Lower lobe of right lung (tissue), 2 donors: Measurements from ENCODE around the gene SLC25A20. TPM values are rescaled to one million over a fixed set of nuclear protein-coding genes. Genes with fewer than 3 reads are reported as not detected.
"Not testable (repeated sequence)": the region's sequence is repeated elsewhere in the genome, so short reads cannot be mapped to it uniquely, and the experiment has no call there.

Experiments
- ATAC-seq, 2 donors: fragments of 200-7000 bp; cut with Tn5 transposase; one replicate each; pipeline ENCODE4 v1.9.1; 2020 to 2022; ENCODE audit warnings: mild to moderate bottlenecking in 2 of 2, moderate library complexity in 2 of 2
- DNase-seq: peaks from one replicate; pipeline ENCODE4 v3.0.0-alpha.2; 2020
- H3K27ac ChIP-seq: fragments of 200-600 bp; one replicate; pipeline ENCODE4 v1.8.0; 2022
- H3K27me3 ChIP-seq: fragments of 200-600 bp; one replicate; pipeline ENCODE4 v1.8.0; 2022; ENCODE audit warnings: low read depth
- H3K36me3 ChIP-seq: fragments of 200-600 bp; one replicate; pipeline ENCODE4 v1.8.0; 2022; ENCODE audit warnings: mild to moderate bottlenecking
- H3K4me1 ChIP-seq: fragments of 200-600 bp; one replicate; pipeline ENCODE4 v1.8.0; 2022
- H3K4me3 ChIP-seq: fragments of 200-600 bp; one replicate; pipeline ENCODE4 v1.8.0; 2022; ENCODE audit warnings: mild to moderate bottlenecking
- H3K9me3 ChIP-seq: fragments of 200-600 bp; one replicate; pipeline ENCODE4 v1.8.0; 2022
- CTCF ChIP-seq: fragments of 200-600 bp; IDR thresholded peaks from one replicate; pipeline ENCODE4 v1.8.0; 2022; ENCODE audit warnings: antibody characterized with exemption, mild to moderate bottlenecking
- intact Hi-C: fragments of 100-400 bp; cut with DNase I; formaldehyde crosslinking; loops from one replicate; pipeline ENCODE4 v1.11.0; 2022
- total RNA-seq: library from RNA; stranded (reverse); fragmentation: NEBNext Ultra II Directional; extraction: Animal tissue kit (Norgen Biotek cat#: 25700); gene quantifications from one replicate; pipeline ENCODE4 v1.2.1, GENCODE V29; 2021
- donor health status: DM: no; HTN: yes; CAD: no; lungs with severe emphysema.

SLC25A20 gene
- total RNA-seq, 1 donor from 2014 or later, result 29.0 TPM

- Histone ChIP-seq H3K4me3 (no peak overlapping the region), H3K9me3 (no peaks in the 10 kb centered on the region), H3K27ac (no peak overlapping the region), H3K4me1 (peaks cover 20% of the 10 kb centered on the region), H3K36me3 (no peaks in the 10 kb centered on the region), H3K27me3 (no peaks in the 10 kb centered on the region)
- no peak for ATAC-seq
- TF ChIP-seq CTCF, result no peak
- intact Hi-C loops, result no loop called here
- DNase-seq, result no peak
Measured at GRCh38 chr3:48915296-48915695, 16.6 kb upstream of the SLC25A20 start.

- H3K9me3 ChIP-seq, H3K4me3 ChIP-seq, intact Hi-C loops, H3K27me3 ChIP-seq, DNase-seq, H3K27ac ChIP-seq, H3K4me1 ChIP-seq, ATAC-seq, H3K36me3 ChIP-seq: not testable (repeated sequence)
Measured at GRCh38 chr3:48907026-48907425, 8.3 kb upstream of the SLC25A20 start.

- DNase-seq (no peak), ATAC-seq (peak in 1 of 2 donors; percentile 4)
- no peak for TF ChIP-seq CTCF
- intact Hi-C loops, result no loop called here
- Histone ChIP-seq H3K4me1 (peaks cover 29% of the 10 kb centered on the region), H3K27ac (peak overlapping the region; percentile 85), H3K9me3 (no peaks in the 10 kb centered on the region), H3K4me3 (peak overlapping the region; percentile 89), H3K36me3 (no peaks in the 10 kb centered on the region), H3K27me3 (no peaks in the 10 kb centered on the region)
Measured at GRCh38 chr3:48899273-48899672, 591 bp upstream of the SLC25A20 start.

GRCh38 chr3:48897460-48898376 is 964 bp downstream of the SLC25A20 start:
- DNase-seq, result no peak
- peak in 1 of 2 donors; percentile 5 for ATAC-seq
- peak overlapping the region; percentile 89 for H3K4me3 ChIP-seq
- H3K9me3 ChIP-seq, result no peaks in the 10 kb centered on the region
- peaks cover 29% of the 10 kb centered on the region for H3K4me1 ChIP-seq
- no peak for TF ChIP-seq CTCF
- intact Hi-C loops, result no loop called here
- H3K27ac ChIP-seq, result peak overlapping the region; percentile 85
- H3K36me3 ChIP-seq, result no peaks in the 10 kb centered on the region
- no peaks in the 10 kb centered on the region for H3K27me3 ChIP-seq

GRCh38 chr3:48896936-48897335 is 1.7 kb downstream of the SLC25A20 start:
- Histone ChIP-seq H3K4me1 (peaks cover 29% of the 10 kb centered on the region), H3K27me3 (no peaks in the 10 kb centered on the region), H3K36me3 (peaks cover 3% of the 10 kb centered on the region), H3K4me3 (peak overlapping the region; percentile 89), H3K9me3 (no peaks in the 10 kb centered on the region), H3K27ac (no peak overlapping the region)
- DNase-seq (no peak), ATAC-seq (no peak)
- TF ChIP-seq CTCF, result no peak
- intact Hi-C loops, result no loop called here

GRCh38 chr3:48894516-48894915 is 4.2 kb downstream of the SLC25A20 start:
- no peak overlapping the region for H3K4me3 ChIP-seq
- intact Hi-C loops, result no loop called here
- peaks cover 28% of the 10 kb centered on the region for H3K4me1 ChIP-seq
- DNase-seq (no peak), ATAC-seq (no peak)
- peaks cover 11% of the 10 kb centered on the region for H3K36me3 ChIP-seq
- TF ChIP-seq CTCF, result no peak
- H3K27ac ChIP-seq, result no peak overlapping the region
- H3K9me3 ChIP-seq, result no peaks in the 10 kb centered on the region
- no peaks in the 10 kb centered on the region for H3K27me3 ChIP-seq
